ENCODE data around the gene GPR35. TPM values are rescaled to one million over a fixed set of nuclear protein-coding genes. Genes with fewer than 3 reads are reported as not detected.

Gene GPR35
- total and polyA plus RNA-seq, 2 of the 13 experiments (the other 11 are each of a cell fraction or from before 2014, with no cell fraction given): 27.1 to 44.2 TPM

GRCh38 chr2:240626531-240627300, 1.4 kb downstream of the GPR35 start (continued):
- TF ChIP-seq HOXA3 (CRISPR knock-in tag; IDR thresholded peaks at IDR 0.05) (peak; percentile 89), ZNF20 (CRISPR knock-in tag; IDR thresholded peaks at IDR 0.05) (peak; percentile 31; the same call in 1 of the 2 replicates), ATRX (CRISPR knock-in tag; IDR thresholded peaks at IDR 0.05; ENCODE audit: borderline replicate concordance) (no peak), SUZ12 (IDR thresholded peaks at IDR 0.05; ENCODE audit: low read depth, low read length) (no peak), UBTF (CRISPR knock-in tag; IDR thresholded peaks at IDR 0.05) (peak; percentile 93), POLR2G (IDR thresholded peaks at IDR 0.05; ENCODE audit: low read depth, low read length) (peak; percentile 59), PLRG1 (conservative IDR thresholded peaks at IDR 0.05) (no peak), NRL (CRISPR knock-in tag; IDR thresholded peaks at IDR 0.05; ENCODE audit: borderline replicate concordance) (peak; percentile 91; the same call in 1 of the 2 replicates), ZNF841 (CRISPR knock-in tag; IDR thresholded peaks at IDR 0.05; ENCODE audit: borderline replicate concordance) (no peak), MNT (IDR thresholded peaks at IDR 0.05) (no peak), NFRKB (IDR thresholded peaks at IDR 0.05) (no peak), ONECUT2 (CRISPR knock-in tag; IDR thresholded peaks at IDR 0.05) (no peak), GATA4 (IDR thresholded peaks at IDR 0.05; ENCODE audit: borderline replicate concordance, low read depth) (no peak), NONO (IDR thresholded peaks at IDR 0.05) (no peak), NONO (CRISPR knock-in tag; conservative IDR thresholded peaks at IDR 0.05) (peak; percentile 87), GABPB1 (CRISPR knock-in tag; IDR thresholded peaks at IDR 0.05) (peak; percentile 95), SSRP1 (CRISPR knock-in tag; IDR thresholded peaks at IDR 0.05) (no peak), ZBTB8A (CRISPR knock-in tag; IDR thresholded peaks at IDR 0.05; ENCODE audit: borderline replicate concordance, low read depth) (no peak)
- TF ChIP-seq, protein P1, sequence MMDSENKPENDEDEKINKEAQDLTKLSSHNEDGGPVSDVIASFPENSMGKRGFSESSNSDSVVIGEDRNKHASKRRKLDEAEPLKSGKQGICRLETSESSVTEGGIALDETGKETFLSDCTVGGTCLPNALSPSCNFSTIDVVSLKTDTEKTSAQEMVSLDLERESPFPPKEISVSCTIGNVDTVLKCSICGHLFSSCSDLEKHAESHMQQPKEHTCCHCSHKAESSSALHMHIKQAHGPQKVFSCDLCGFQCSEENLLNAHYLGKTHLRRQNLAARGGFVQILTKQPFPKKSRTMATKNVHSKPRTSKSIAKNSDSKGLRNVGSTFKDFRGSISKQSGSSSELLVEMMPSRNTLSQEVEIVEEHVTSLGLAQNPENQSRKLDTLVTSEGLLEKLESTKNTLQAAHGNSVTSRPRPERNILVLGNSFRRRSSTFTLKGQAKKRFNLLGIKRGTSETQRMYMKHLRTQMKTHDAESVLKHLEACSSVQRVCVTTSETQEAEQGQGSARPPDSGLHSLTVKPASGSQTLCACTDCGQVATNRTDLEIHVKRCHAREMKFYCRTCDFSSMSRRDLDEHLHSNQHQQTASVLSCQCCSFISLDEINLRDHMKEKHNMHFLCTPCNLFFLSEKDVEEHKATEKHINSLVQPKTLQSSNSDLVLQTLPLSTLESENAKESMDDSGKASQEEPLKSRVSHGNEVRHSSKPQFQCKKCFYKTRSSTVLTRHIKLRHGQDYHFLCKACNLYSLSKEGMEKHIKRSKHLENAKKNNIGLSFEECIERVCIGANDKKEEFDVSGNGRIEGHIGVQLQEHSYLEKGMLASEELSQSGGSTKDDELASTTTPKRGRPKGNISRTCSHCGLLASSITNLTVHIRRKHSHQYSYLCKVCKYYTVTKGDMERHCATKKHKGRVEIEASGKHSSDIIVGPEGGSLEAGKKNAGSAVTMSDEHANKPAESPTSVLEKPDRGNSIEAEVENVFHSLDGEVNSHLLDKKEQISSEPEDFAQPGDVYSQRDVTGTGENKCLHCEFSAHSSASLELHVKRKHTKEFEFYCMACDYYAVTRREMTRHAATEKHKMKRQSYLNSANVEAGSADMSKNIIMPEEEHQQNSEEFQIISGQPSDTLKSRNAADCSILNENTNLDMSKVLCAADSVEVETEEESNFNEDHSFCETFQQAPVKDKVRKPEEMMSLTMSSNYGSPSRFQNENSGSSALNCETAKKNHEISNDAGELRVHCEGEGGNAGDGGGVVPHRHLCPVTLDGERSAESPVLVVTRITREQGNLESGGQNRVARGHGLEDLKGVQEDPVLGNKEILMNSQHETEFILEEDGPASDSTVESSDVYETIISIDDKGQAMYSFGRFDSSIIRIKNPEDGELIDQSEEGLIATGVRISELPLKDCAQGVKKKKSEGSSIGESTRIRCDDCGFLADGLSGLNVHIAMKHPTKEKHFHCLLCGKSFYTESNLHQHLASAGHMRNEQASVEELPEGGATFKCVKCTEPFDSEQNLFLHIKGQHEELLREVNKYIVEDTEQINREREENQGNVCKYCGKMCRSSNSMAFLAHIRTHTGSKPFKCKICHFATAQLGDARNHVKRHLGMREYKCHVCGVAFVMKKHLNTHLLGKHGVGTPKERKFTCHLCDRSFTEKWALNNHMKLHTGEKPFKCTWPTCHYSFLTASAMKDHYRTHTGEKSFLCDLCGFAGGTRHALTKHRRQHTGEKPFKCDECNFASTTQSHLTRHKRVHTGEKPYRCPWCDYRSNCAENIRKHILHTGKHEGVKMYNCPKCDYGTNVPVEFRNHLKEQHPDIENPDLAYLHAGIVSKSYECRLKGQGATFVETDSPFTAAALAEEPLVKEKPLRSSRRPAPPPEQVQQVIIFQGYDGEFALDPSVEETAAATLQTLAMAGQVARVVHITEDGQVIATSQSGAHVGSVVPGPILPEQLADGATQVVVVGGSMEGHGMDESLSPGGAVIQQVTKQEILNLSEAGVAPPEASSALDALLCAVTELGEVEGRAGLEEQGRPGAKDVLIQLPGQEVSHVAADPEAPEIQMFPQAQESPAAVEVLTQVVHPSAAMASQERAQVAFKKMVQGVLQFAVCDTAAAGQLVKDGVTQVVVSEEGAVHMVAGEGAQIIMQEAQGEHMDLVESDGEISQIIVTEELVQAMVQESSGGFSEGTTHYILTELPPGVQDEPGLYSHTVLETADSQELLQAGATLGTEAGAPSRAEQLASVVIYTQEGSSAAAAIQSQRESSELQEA (CRISPR knock-in tag; IDR thresholded peaks at IDR 0.05; ENCODE audit: not compliant biosample characterization): no peak
